HCT116 (cell line): ENCODE measurements around the gene SGCB.

Experiments
- CBX3 ChIP-seq: IDR thresholded peaks from 2 replicates; pipeline ENCODE4 v1.6.1; 2012; ENCODE audit warnings: low read depth
- EGR1 ChIP-seq: IDR thresholded peaks from 2 replicates; pipeline ENCODE4 v1.6.1; 2012; ENCODE audit warnings: low read depth
- EZH2phosphoT487 ChIP-seq: fragments of 200-600 bp; IDR thresholded peaks from 2 replicates; pipeline ENCODE4 v1.6.1; 2018; ENCODE audit warnings: antibody characterized with exemption, borderline replicate concordance
- FOSL1 ChIP-seq: IDR thresholded peaks from 2 replicates; pipeline ENCODE4 v1.6.1; 2012; ENCODE audit warnings: low read depth
- POLR2A ChIP-seq: IDR thresholded peaks from 2 replicates; pipeline ENCODE4 v1.7.0; 2011; ENCODE audit warnings: borderline replicate concordance; ENCODE audit not compliant: insufficient read depth, insufficient read length; ENCODE audit errors: extremely low read depth
- POLR2AphosphoS5 ChIP-seq: IDR thresholded peaks from 2 replicates; pipeline ENCODE4 v1.6.1; 2011; ENCODE audit warnings: mild to moderate bottlenecking, low read depth, low read length, moderate library complexity
- RAD21 ChIP-seq: IDR thresholded peaks from 2 replicates; pipeline ENCODE4 v1.6.1; 2012; ENCODE audit warnings: low read depth, mild to moderate bottlenecking
- REST ChIP-seq: IDR thresholded peaks from 2 replicates; pipeline ENCODE4 v1.6.1; 2012; ENCODE audit warnings: low read depth
- SP1 ChIP-seq: IDR thresholded peaks from 2 replicates; pipeline ENCODE4 v1.6.1; 2012; ENCODE audit warnings: low read depth
- ZNF274 ChIP-seq: fragments of 200-500 bp; sonication (Bioruptor generic); IDR thresholded peaks from 2 replicates; pipeline ENCODE4 v1.6.1; 2014; ENCODE audit warnings: mild to moderate bottlenecking, low read depth, low read length, inconsistent platforms
- TF ChIP-seq, protein P1 (sequence below), 3 experiments: fragments of 200-600 bp in 1 of 3; sonication (generic) in 1 of 3; IDR thresholded peaks in 2 of 3; conservative IDR thresholded peaks in 1 of 3; 2 replicates each; pipeline ENCODE4 v1.5.1; 2012 to 2017; ENCODE audit warnings: low read depth in 2 of 3, low read length in 2 of 3, antibody characterized with exemption in 1 of 3, borderline replicate concordance in 1 of 3, control low read depth in 1 of 3, mild to moderate bottlenecking in 1 of 3, mixed read lengths in 1 of 3, mixed run types in 1 of 3, moderate library complexity in 1 of 3; ENCODE audit not compliant: insufficient read depth in 1 of 3

DNA sequence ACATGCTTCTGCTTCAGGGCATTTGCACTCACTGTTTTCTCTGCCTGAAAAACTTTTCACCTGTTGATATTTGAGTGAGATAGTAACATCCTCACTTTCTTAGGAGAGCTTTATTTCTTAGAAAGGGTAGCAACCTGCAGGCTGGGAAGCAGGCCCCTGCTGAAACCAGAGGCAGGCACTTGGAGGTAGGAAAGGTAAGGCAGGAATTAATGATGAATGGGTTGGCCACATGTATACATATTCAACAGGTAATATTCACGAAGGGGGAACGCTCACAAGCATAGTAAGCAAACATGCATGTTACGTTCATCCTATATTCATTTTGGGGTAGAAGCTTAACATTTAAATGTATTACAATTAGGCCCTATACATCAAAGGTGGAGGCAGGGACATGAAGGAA, 16.2 kb upstream of the SGCB start:
- TF ChIP-seq EGR1 = no peak
- no peak for TF ChIP-seq SP1
- TF ChIP-seq FOSL1 = no peak
- TF ChIP-seq EZH2phosphoT487 = no peak
- TF ChIP-seq, protein P1, sequence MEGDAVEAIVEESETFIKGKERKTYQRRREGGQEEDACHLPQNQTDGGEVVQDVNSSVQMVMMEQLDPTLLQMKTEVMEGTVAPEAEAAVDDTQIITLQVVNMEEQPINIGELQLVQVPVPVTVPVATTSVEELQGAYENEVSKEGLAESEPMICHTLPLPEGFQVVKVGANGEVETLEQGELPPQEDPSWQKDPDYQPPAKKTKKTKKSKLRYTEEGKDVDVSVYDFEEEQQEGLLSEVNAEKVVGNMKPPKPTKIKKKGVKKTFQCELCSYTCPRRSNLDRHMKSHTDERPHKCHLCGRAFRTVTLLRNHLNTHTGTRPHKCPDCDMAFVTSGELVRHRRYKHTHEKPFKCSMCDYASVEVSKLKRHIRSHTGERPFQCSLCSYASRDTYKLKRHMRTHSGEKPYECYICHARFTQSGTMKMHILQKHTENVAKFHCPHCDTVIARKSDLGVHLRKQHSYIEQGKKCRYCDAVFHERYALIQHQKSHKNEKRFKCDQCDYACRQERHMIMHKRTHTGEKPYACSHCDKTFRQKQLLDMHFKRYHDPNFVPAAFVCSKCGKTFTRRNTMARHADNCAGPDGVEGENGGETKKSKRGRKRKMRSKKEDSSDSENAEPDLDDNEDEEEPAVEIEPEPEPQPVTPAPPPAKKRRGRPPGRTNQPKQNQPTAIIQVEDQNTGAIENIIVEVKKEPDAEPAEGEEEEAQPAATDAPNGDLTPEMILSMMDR (IDR thresholded peaks at IDR 0.05 in 2 of 3, conservative IDR thresholded peaks at IDR 0.05 in 1 of 3; ENCODE audit: borderline replicate concordance in 1 of 3, insufficient read depth in 1 of 3, low read depth in 2 of 3, low read length in 2 of 3) = no peak
- TF ChIP-seq CBX3 = no peak
- TF ChIP-seq RAD21 = no peak
- no peak for TF ChIP-seq POLR2AphosphoS5
- no peak for TF ChIP-seq ZNF274
- no peak for TF ChIP-seq POLR2A
- TF ChIP-seq REST = no peak
